Panc1 (cell line): Measurements from ENCODE around the gene MVD.

Source experiments
- CTCF ChIP-seq: fragments of 450-650 bp; IDR thresholded peaks from 2 replicates; pipeline ENCODE4 v1.5.1; 2017; ENCODE audit warnings: mild to moderate bottlenecking
- REST ChIP-seq, 2 experiments: IDR thresholded peaks; 2 replicates each; pipeline ENCODE4 v1.6.1; 2011 to 2012; ENCODE audit warnings: low read depth in 2 of 2, control low read depth in 1 of 2, low read length in 1 of 2, mild to moderate bottlenecking in 1 of 2, moderate library complexity in 1 of 2; ENCODE audit not compliant: insufficient read depth in 1 of 2
- SIN3A ChIP-seq: IDR thresholded peaks from 2 replicates; pipeline ENCODE4 v1.6.1; 2012; ENCODE audit warnings: low read depth, mild to moderate bottlenecking, low read length, moderate library complexity, borderline replicate concordance; ENCODE audit not compliant: insufficient read depth
- TCF7L2 ChIP-seq: IDR thresholded peaks from 2 replicates; pipeline ENCODE4 v1.6.1; 2011; ENCODE audit warnings: mild to moderate bottlenecking, low read depth, low read length, inconsistent platforms

GRCh38 chr16:88632587-88632930 lies 30.3 kb downstream of the MVD start:
- TF ChIP-seq CTCF (no peak), REST (IDR thresholded peaks at IDR 0.05; ENCODE audit: insufficient read depth in 1 of 2, low read depth in 2 of 2, low read length in 1 of 2) (no peak), TCF7L2 (no peak), SIN3A (no peak)
